ENCODE results near the gene IL11. TPM values are rescaled to one million over a fixed set of nuclear protein-coding genes. Genes with fewer than 3 reads are reported as not detected.

Gene IL11
- polyA plus RNA-seq, 2 of the 4 experiments (the other 2 are of a cell fraction) = 52.4 to 100.0 TPM

DNA sequence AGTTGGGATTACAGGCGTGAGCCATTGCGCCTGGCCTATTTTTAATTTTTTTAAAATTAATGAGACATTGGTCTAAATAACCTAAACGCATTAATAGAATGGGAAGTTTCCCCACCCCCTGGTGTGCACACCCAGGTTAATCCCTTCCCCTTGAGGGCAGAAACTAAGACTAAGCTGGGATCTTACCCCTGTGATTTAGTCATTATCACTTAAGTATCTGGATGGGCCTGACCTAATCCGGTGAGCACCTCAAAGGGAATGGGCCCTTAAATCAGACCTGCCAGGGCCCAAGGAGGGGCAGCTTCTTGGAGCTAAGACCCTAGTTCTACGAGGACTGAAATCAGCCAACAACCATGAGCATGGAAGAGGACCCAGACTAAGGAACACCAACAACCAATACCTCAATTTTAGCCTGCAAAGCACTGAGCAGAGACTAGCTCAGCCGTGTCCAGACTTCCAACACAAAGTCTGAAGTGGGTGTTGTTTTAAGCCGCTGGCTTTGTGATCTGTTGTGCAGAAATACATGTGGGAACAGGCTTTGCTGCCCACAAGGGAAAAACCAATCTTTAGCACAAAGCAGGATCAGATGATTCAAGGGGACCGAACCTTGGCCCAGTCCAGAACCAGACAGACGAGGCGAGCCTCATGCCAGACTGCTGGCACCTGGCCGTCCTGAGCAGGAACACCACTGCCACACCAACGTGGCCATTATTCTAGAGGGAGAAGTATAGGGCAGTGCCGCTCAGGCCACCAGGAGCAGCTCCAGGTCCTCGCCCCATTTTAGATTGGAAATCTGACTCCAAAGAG, 30.2 kb upstream of the IL11 start:
- H3K4me2 ChIP-seq = no peak overlapping the region
- ChIA-PET POLR2A (interaction anchor here (0.5 kb wide), 2 partner anchors 19 to 35 kb away, joined by 4 read pairs; no protein-coding TSS in a partner anchor), CTCF (interaction anchor here (0.7 to 5.3 kb wide), 9 partner anchors 9 to 259 kb away, joined by 3 to 23 read pairs (median 6); no protein-coding TSS in a partner anchor)
- H3K9me3 ChIP-seq = no peaks in the 10 kb centered on the region
- TF ChIP-seq, protein P1, sequence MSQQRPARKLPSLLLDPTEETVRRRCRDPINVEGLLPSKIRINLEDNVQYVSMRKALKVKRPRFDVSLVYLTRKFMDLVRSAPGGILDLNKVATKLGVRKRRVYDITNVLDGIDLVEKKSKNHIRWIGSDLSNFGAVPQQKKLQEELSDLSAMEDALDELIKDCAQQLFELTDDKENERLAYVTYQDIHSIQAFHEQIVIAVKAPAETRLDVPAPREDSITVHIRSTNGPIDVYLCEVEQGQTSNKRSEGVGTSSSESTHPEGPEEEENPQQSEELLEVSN (IDR thresholded peaks at IDR 0.05; ENCODE audit: borderline replicate concordance, low read depth) = no peak
- TF ChIP-seq, protein P2, sequence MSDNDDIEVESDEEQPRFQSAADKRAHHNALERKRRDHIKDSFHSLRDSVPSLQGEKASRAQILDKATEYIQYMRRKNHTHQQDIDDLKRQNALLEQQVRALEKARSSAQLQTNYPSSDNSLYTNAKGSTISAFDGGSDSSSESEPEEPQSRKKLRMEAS (IDR thresholded peaks at IDR 0.05) = 0 out of 2 replicates have a peak, but pooled peaks have one; percentile 4
- FAIRE-seq (no peak), DNase-seq (ENCODE audit: low read depth in 1 of 2, low spot score in 1 of 2) (no peak), ATAC-seq (peak; percentile 10 to 11; a peak in 3 of 6 replicates)
- 88% methylated on average over 14 of the region's 14 CpGs for WGBS (ENCODE audit: missing lambda C conversion rate)
- no peak overlapping the region for H3K4me3 ChIP-seq
- H3K4me1 ChIP-seq = peaks cover 33% of the 10 kb centered on the region
- H3K27ac ChIP-seq = no peak overlapping the region

DNA sequence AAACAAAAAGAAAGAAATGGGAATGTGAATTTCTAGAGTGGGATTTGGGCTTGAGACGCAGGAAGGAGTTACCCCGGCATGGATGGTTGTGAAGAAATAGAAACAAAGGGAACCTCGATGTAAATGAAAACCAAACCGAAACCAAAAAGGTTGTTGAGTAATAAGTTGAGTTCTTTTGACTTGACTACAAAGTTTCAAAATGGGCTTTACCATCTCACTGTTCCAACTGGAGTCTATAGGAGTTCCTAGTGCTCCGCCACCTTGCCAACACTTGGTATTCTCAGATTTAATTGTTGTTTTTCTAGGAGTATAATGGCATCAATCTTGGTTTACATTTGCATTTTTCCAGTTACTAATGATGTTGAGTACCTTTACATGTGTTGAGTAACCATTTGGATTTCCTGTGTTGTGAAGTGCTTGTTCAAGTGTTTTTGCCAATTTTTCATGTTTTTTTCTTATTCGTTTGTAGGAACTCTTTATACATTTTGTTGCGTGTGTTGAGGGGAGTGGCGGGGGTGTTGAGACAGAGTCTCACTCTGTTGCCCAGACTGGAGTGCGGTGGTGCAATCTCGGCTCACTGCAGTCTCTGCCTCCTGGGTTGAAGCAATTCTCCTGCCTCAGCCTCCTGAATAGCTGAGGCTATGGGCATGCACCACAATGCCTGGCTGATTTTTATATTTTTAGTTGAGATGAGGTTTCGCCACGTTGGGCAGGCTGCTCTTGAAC, 28.1 kb upstream of the IL11 start:
- no peaks in the 10 kb centered on the region for H3K9me3 ChIP-seq
- H3K4me1 ChIP-seq = peaks cover 20% of the 10 kb centered on the region
- H3K4me3 ChIP-seq = no peak overlapping the region
- no peak overlapping the region for H3K4me2 ChIP-seq
- TF ChIP-seq RAD21 (conservative IDR thresholded peaks at IDR 0.05 in 1 of 2, IDR thresholded peaks at IDR 0.05 in 1 of 2) = no peak
- TF ChIP-seq ZFP36 (IDR thresholded peaks at IDR 0.05; ENCODE audit: borderline replicate concordance, partially characterized antibody) = peak; percentile 61
- WGBS (ENCODE audit: missing lambda C conversion rate) = 91% methylated on average over 12 of the region's 12 CpGs
- ChIA-PET CTCF (interaction anchor here (1.2 to 5.3 kb wide), 4 partner anchors 20 to 106 kb away, joined by 4 to 23 read pairs (median 16); no protein-coding TSS in a partner anchor), POLR2A (interaction anchor here (0.7 to 2.2 kb wide), 3 partner anchors 9 to 103 kb away, joined by 3 to 9 read pairs (median 7); partner anchors contain the start of gene UBE2S)
- DNase-seq (ENCODE audit: low read depth in 1 of 2, low spot score in 1 of 2) (no peak), ATAC-seq (peak in 1 of 2 experiments; percentile 9; a peak in 3 of 6 replicates), FAIRE-seq (no peak)
- H3K27ac ChIP-seq = no peak overlapping the region

DNA sequence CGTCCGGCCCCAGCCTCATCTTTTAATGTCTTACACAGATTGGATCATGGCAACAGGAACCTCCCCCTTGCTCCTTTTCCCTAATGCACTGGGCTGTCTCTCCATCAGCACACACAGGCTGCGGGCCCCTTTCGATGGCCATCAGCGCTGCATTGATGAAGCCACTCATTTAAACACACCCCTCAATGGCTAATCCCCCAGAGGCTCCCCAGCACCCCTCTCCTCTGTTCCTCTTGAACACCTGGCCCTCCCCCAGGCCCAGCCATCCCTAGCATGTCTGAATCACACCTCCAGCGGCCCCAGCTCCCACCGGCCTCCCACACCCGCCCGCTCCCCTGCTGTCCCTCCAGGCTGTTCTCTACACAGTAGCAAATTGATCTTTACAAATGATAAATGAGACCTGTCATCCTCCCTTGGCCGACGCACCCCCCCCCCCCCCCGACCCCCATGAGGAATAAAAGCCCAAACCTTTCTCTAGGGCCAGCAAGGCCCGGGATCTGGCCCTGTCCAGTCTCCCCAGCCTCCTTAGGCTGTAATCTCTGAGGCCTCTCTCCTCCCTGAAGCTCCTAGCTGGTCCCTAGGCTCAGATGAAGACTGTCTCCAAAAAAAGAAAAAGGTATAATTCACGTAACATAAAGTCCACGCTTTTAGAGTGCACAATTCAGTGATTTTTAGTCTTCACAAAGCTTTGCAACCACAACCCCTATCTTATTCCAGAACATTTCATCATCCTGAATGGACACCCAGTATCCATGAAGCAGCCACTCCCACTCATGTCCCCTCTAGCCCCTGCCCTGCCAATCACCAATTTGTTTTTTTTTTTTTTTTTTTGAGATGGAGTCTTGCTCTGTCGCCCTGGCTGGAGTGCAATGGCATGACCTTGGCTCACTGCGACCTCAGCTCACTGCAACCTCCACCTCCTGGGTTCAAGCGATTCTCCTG, 22.8 kb upstream of the IL11 start:
- H3K4me1 ChIP-seq = peaks cover 54% of the 10 kb centered on the region
- no peak for TF ChIP-seq MYC (IDR thresholded peaks at IDR 0.05; ENCODE audit: borderline replicate concordance, low read length)
- no peak for TF ChIP-seq SREBF2 (IDR thresholded peaks at IDR 0.05)
- TF ChIP-seq SMC3 (IDR thresholded peaks at IDR 0.05) = no peak
- TF ChIP-seq RCOR1 (IDR thresholded peaks at IDR 0.05; ENCODE audit: low read depth, low read length) = no peak
- no peak for TF ChIP-seq KDM5A (IDR thresholded peaks at IDR 0.05)
- TF ChIP-seq, protein P3, sequence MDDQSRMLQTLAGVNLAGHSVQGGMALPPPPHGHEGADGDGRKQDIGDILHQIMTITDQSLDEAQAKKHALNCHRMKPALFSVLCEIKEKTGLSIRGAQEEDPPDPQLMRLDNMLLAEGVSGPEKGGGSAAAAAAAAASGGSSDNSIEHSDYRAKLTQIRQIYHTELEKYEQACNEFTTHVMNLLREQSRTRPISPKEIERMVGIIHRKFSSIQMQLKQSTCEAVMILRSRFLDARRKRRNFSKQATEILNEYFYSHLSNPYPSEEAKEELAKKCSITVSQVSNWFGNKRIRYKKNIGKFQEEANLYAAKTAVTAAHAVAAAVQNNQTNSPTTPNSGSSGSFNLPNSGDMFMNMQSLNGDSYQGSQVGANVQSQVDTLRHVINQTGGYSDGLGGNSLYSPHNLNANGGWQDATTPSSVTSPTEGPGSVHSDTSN (IDR thresholded peaks at IDR 0.05) = no peak
- TF ChIP-seq, protein P2 (IDR thresholded peaks at IDR 0.05) = no peak
- TF ChIP-seq, protein P1 (IDR thresholded peaks at IDR 0.05; ENCODE audit: borderline replicate concordance, low read depth) = no peak
- no peak for TF ChIP-seq TFCP2L1 (CRISPR knock-in tag; IDR thresholded peaks at IDR 0.05)
- no peak for TF ChIP-seq FOSL2 (IDR thresholded peaks at IDR 0.05)
- no peak for TF ChIP-seq FOSL2 (CRISPR knock-in tag; IDR thresholded peaks at IDR 0.05)
- TF ChIP-seq FOXS1 (CRISPR knock-in tag; IDR thresholded peaks at IDR 0.05) = no peak
- TF ChIP-seq EHMT2 (IDR thresholded peaks at IDR 0.05; ENCODE audit: low read depth) = no peak
- no peak for TF ChIP-seq POLR2AphosphoS2 (conservative IDR thresholded peaks at IDR 0.05; ENCODE audit: low read length)
- TF ChIP-seq HDAC2 (IDR thresholded peaks at IDR 0.05) = no peak
- no peaks in the 10 kb centered on the region for H3K9me3 ChIP-seq
- no peak for FAIRE-seq
- CTCF ChIA-PET = interaction anchor here (0.6 to 7.0 kb wide), 14 partner anchors 9 to 252 kb away, joined by 3 to 38 read pairs (median 5); partner anchors contain the start of gene TMEM238
- no peak for DNase-seq (ENCODE audit: low read depth in 1 of 2, low spot score in 1 of 2)
- no peak overlapping the region for H3K4me2 ChIP-seq
- WGBS (ENCODE audit: missing lambda C conversion rate) = 85% methylated on average over 17 of the region's 18 CpGs
- no peak overlapping the region for H3K4me3 ChIP-seq
- POLR2A ChIA-PET = interaction anchor here (0.7 to 3.4 kb wide), 5 partner anchors 9 to 206 kb away, joined by 3 to 26 read pairs (median 6); partner anchors contain the start of genes FIZ1, ISOC2 and UBE2S
- peak overlapping the region in 1 of 2 experiments; percentile 52; a peak in 3 of 6 replicates for H3K27ac ChIP-seq
- ATAC-seq = peak; percentile 22 to 26; a peak in 4 of 6 replicates
